ENCODE measurements around the gene WDFY2. TPM values are rescaled to one million over a fixed set of nuclear protein-coding genes. Genes with fewer than 3 reads are reported as not detected.

Gene WDFY2
- total RNA-seq, 4 donors from 2014 or later = 5.2 to 11.5 (median 8.5) TPM

GRCh38 chr13:51794964-51795363 lies 210.7 kb downstream of the WDFY2 start:
- H3K27ac ChIP-seq = no peak overlapping the region
- no peaks in the 10 kb centered on the region for H3K27me3 ChIP-seq
- 75 to 100% methylated on average over 3 to 4 of the region's 4 CpGs for WGBS, 2 donors (ENCODE audit: low coverage in 1 of 2)
- TF ChIP-seq EP300 (IDR thresholded peaks at IDR 0.05) = no peak
- no peak for TF ChIP-seq POLR2AphosphoS5 (IDR thresholded peaks at IDR 0.05)
- TF ChIP-seq POLR2A (IDR thresholded peaks at IDR 0.05) = no peak
- TF ChIP-seq, protein P1, sequence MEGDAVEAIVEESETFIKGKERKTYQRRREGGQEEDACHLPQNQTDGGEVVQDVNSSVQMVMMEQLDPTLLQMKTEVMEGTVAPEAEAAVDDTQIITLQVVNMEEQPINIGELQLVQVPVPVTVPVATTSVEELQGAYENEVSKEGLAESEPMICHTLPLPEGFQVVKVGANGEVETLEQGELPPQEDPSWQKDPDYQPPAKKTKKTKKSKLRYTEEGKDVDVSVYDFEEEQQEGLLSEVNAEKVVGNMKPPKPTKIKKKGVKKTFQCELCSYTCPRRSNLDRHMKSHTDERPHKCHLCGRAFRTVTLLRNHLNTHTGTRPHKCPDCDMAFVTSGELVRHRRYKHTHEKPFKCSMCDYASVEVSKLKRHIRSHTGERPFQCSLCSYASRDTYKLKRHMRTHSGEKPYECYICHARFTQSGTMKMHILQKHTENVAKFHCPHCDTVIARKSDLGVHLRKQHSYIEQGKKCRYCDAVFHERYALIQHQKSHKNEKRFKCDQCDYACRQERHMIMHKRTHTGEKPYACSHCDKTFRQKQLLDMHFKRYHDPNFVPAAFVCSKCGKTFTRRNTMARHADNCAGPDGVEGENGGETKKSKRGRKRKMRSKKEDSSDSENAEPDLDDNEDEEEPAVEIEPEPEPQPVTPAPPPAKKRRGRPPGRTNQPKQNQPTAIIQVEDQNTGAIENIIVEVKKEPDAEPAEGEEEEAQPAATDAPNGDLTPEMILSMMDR (IDR thresholded peaks at IDR 0.05) = no peak
- peaks cover 0 to 17% (median 0%) of the 10 kb centered on the region in 3 donors for H3K4me1 ChIP-seq
- H3K4me3 ChIP-seq = no peak overlapping the region
- peaks cover 0 to 38% of the 10 kb centered on the region in 2 donors for H3K36me3 ChIP-seq
- no peaks in the 10 kb centered on the region for H3K9me3 ChIP-seq
- no peak for ATAC-seq

- no peaks in the 10 kb centered on the region for H3K27me3 ChIP-seq
- no peaks in the 10 kb centered on the region for H3K9me3 ChIP-seq
- peaks cover 0 to 38% of the 10 kb centered on the region in 2 donors for H3K36me3 ChIP-seq
- ATAC-seq = no peak
- TF ChIP-seq POLR2A (IDR thresholded peaks at IDR 0.05) = no peak
- H3K27ac ChIP-seq = no peak overlapping the region
- peaks cover 0 to 22% (median 0%) of the 10 kb centered on the region in 3 donors for H3K4me1 ChIP-seq
- WGBS, 2 donors (ENCODE audit: low coverage in 1 of 2) = 67 to 95% methylated on average over 2 of the region's 2 CpGs
- H3K4me3 ChIP-seq = no peak overlapping the region
Observed at GRCh38 chr13:51795419-51795818, 211.2 kb downstream of the WDFY2 start.

DNA sequence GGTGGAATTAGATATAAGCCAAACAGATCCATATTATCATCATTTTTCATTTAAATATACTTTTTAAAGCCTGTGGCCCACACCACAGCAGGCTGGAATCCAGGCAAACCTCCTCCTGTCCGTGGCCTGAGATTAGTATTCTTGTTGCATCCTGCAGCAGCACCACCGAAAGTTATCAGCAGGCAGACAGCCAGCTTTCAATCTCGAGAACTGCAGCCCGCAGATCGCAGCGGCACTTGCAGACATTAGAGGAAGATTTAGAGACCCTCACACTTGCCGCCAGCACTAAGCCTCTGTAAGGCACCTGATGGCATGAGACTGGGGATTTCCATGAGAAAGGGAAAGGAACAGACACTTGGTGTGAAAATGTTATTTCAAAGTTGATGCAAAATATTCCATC lies 212.3 kb downstream of the WDFY2 start:
- H3K27me3 ChIP-seq = no peaks in the 10 kb centered on the region
- no peak overlapping the region for H3K27ac ChIP-seq
- H3K4me1 ChIP-seq = peaks cover 0 to 33% (median 5%) of the 10 kb centered on the region in 3 donors
- TF ChIP-seq EP300 (IDR thresholded peaks at IDR 0.05) (no peak), POLR2AphosphoS5 (IDR thresholded peaks at IDR 0.05) (no peak)
- no peak for ATAC-seq
- 77% methylated on average over 5 of the region's 7 CpGs; no CpG with 5 or more reads in 1 of the 2 donors for WGBS, 2 donors (ENCODE audit: low coverage in 1 of 2)
- H3K36me3 ChIP-seq = peaks cover 0 to 38% of the 10 kb centered on the region in 2 donors
- no peak overlapping the region for H3K4me3 ChIP-seq
- no peaks in the 10 kb centered on the region for H3K9me3 ChIP-seq

DNA sequence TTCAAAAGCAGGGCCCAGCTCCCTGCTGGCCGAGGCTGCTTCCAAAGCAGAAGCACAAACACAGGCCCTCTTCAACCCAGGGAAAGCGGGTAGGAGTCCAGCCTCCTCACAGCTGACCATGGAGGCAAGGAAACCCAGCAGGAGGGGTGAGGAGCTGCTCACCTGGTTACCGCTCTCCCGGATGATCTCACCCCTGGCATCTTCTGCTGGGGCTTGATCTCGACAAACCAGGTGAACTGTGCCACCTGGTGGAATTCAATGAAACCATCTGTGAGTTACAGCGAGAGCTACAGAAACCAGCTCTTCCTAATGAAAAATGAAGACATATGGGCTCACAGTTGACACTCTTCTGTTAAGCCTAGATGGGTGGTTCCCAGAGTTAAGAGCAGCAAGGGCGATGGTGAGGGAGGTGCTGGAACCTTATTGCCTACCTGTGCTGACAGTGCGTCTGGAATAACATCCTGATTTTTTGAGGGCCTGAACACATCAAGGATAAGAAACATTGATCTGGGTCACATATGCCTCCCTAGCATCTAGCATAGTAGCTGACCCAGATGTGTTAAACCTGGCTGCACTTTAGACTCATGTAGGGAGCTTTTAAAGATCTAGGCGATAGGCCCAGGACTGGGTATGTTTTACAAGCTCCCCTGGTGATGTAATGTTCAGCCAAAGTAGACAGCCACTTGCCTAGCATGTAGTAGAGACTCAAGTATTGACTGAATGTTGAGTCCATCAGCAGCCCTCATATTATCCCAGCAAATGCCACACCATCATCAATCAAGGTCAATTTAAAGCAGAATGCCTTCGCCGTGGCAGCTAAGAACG lies 213.6 kb downstream of the WDFY2 start:
- Histone ChIP-seq H3K4me1 (peaks cover 2 to 46% (median 16%) of the 10 kb centered on the region in 3 donors), H3K27ac (no peak overlapping the region), H3K4me3 (no peak overlapping the region), H3K9me3 (no peaks in the 10 kb centered on the region), H3K36me3 (peaks cover 0 to 38% of the 10 kb centered on the region in 2 donors), H3K27me3 (no peaks in the 10 kb centered on the region)
- 60 to 77% methylated on average over 4 to 5 of the region's 12 CpGs for WGBS, 2 donors (ENCODE audit: low coverage in 1 of 2)
- no peak for ATAC-seq
- no peak for TF ChIP-seq POLR2AphosphoS5 (IDR thresholded peaks at IDR 0.05)
- no peak for TF ChIP-seq POLR2A (IDR thresholded peaks at IDR 0.05)
- TF ChIP-seq, protein P1 (IDR thresholded peaks at IDR 0.05) = peak in 3 of 4 experiments; percentile 19 to 41 (median 29)
- no peak for TF ChIP-seq EP300 (IDR thresholded peaks at IDR 0.05)

- Histone ChIP-seq H3K27me3 (no peaks in the 10 kb centered on the region), H3K9me3 (no peaks in the 10 kb centered on the region), H3K4me1 (peaks cover 2 to 41% (median 20%) of the 10 kb centered on the region in 3 donors), H3K36me3 (peaks cover 0 to 38% of the 10 kb centered on the region in 2 donors), H3K4me3 (no peak overlapping the region), H3K27ac (no peak overlapping the region)
- WGBS, 2 donors (ENCODE audit: low coverage in 1 of 2) = 80% methylated on average over 1 of the region's 12 CpGs; no CpG with 5 or more reads in 1 of the 2 donors
- no peak for ATAC-seq
- TF ChIP-seq, protein P1 (IDR thresholded peaks at IDR 0.05) = no peak
- TF ChIP-seq POLR2A (IDR thresholded peaks at IDR 0.05) (no peak), EP300 (IDR thresholded peaks at IDR 0.05) (no peak), POLR2AphosphoS5 (IDR thresholded peaks at IDR 0.05) (no peak)
Observed at GRCh38 chr13:51799261-51799660, 215.0 kb downstream of the WDFY2 start.

- WGBS, 2 donors (ENCODE audit: low coverage in 1 of 2) = 50 to 57% methylated on average over 1 to 2 of the region's 5 CpGs
- TF ChIP-seq POLR2A (IDR thresholded peaks at IDR 0.05) (no peak), POLR2AphosphoS5 (IDR thresholded peaks at IDR 0.05) (peak; percentile 78)
- no peaks in the 10 kb centered on the region for H3K9me3 ChIP-seq
- H3K36me3 ChIP-seq = peaks cover 0 to 36% of the 10 kb centered on the region in 2 donors
- H3K4me3 ChIP-seq = no peak overlapping the region
- ATAC-seq = no peak
- no peaks in the 10 kb centered on the region for H3K27me3 ChIP-seq
- peak overlapping the region in 3 of 4 donors; percentile 97 to 100 (median 99) for H3K27ac ChIP-seq
- peaks cover 2 to 53% (median 27%) of the 10 kb centered on the region in 3 donors for H3K4me1 ChIP-seq
Observed at GRCh38 chr13:51800486-51800885, 216.2 kb downstream of the WDFY2 start.
